Mesothelial cell of epicardium (in vitro differentiated cells): ENCODE measurements around the gene CDH18. TPM values are rescaled to one million over a fixed set of nuclear protein-coding genes. Genes with fewer than 3 reads are reported as not detected.

Source experiments
- DNase-seq, 2 experiments: peaks; one replicate each; pipeline ENCODE4 v3.0.0; 2021; ENCODE audit warnings: low spot score in 2 of 2; ENCODE audit not compliant: unreplicated experiment in 2 of 2
- H3K27ac Mint-ChIP-seq: 2 replicates; pipeline ENCODE4 v1.8.0; 2021; ENCODE audit warnings: mixed read lengths
- H3K27me3 Mint-ChIP-seq: 2 replicates; pipeline ENCODE4 v1.8.0; 2021; ENCODE audit warnings: low read depth, mixed read lengths
- H3K36me3 Mint-ChIP-seq: 2 replicates; pipeline ENCODE4 v1.8.0; 2021; ENCODE audit warnings: mixed read lengths
- H3K4me1 Mint-ChIP-seq: 2 replicates; pipeline ENCODE4 v1.8.0; 2021; ENCODE audit warnings: mixed read lengths
- H3K4me3 Mint-ChIP-seq: 2 replicates; pipeline ENCODE4 v1.8.0; 2021; ENCODE audit warnings: mild to moderate bottlenecking, moderate library complexity, mixed read lengths
- H3K9me3 Mint-ChIP-seq: 2 replicates; pipeline ENCODE4 v1.8.0; 2021; ENCODE audit warnings: mixed read lengths
- total RNA-seq: library from RNA; stranded (reverse); gene quantifications from 3 replicates; pipeline ENCODE4 v1.2.1, GENCODE V29; 2021
- TF ChIP-seq, protein P1 (sequence below): fragments of 200-600 bp; sonication (generic); IDR thresholded peaks from one replicate; pipeline ENCODE4 v1.5.0; 2021; ENCODE audit warnings: antibody characterized with exemption; ENCODE audit not compliant: unreplicated experiment

Gene CDH18
- total RNA-seq, 1 donor from 2014 or later, result 2.1 TPM

- Mint-ChIP-seq H3K4me3 (no peak overlapping the region), H3K27me3 (no peaks in the 10 kb centered on the region), H3K4me1 (peaks cover 5% of the 10 kb centered on the region), H3K36me3 (no peaks in the 10 kb centered on the region), H3K27ac (no peak overlapping the region), H3K9me3 (no peaks in the 10 kb centered on the region)
- TF ChIP-seq, protein P1, sequence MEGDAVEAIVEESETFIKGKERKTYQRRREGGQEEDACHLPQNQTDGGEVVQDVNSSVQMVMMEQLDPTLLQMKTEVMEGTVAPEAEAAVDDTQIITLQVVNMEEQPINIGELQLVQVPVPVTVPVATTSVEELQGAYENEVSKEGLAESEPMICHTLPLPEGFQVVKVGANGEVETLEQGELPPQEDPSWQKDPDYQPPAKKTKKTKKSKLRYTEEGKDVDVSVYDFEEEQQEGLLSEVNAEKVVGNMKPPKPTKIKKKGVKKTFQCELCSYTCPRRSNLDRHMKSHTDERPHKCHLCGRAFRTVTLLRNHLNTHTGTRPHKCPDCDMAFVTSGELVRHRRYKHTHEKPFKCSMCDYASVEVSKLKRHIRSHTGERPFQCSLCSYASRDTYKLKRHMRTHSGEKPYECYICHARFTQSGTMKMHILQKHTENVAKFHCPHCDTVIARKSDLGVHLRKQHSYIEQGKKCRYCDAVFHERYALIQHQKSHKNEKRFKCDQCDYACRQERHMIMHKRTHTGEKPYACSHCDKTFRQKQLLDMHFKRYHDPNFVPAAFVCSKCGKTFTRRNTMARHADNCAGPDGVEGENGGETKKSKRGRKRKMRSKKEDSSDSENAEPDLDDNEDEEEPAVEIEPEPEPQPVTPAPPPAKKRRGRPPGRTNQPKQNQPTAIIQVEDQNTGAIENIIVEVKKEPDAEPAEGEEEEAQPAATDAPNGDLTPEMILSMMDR, result no peak
- no peak for DNase-seq
Measured at GRCh38 chr5:19927919-19928318, 60.1 kb downstream of the CDH18 start.

DNA sequence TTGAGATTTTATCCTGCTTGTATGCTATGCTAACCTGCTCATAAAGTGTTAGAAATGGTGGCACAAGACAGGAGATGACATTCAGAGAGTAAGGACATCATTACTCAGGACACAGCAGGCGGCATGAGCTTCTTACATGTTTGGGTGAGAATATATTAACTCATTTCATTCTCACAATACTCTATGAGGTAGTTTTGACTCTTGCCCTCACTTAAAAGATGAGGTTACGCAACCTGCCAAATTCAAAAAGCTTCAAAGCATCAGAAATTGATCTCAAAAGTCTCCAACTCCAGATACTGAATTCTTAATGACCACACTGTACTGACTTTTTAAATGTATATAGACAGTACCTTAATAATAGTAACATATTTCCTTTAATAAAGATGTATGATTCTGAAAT lies 60.8 kb downstream of the CDH18 start:
- H3K4me3 Mint-ChIP-seq, result no peak overlapping the region
- H3K9me3 Mint-ChIP-seq, result no peaks in the 10 kb centered on the region

GRCh38 chr5:19923742-19924141 lies 64.3 kb downstream of the CDH18 start:
- Mint-ChIP-seq H3K9me3 (no peaks in the 10 kb centered on the region), H3K36me3 (no peaks in the 10 kb centered on the region), H3K4me3 (no peak overlapping the region), H3K4me1 (peaks cover 5% of the 10 kb centered on the region), H3K27me3 (no peaks in the 10 kb centered on the region), H3K27ac (no peak overlapping the region)
- TF ChIP-seq, protein P1, result no peak
- no peak for DNase-seq

More for the DNA sequence above, 60.8 kb downstream of the CDH18 start:
- TF ChIP-seq, protein P1, result no peak
- no peaks in the 10 kb centered on the region for H3K36me3 Mint-ChIP-seq
- DNase-seq, result no peak
- H3K27me3 Mint-ChIP-seq, result no peaks in the 10 kb centered on the region
- H3K4me1 Mint-ChIP-seq, result peaks cover 5% of the 10 kb centered on the region
- H3K27ac Mint-ChIP-seq, result no peak overlapping the region

DNA sequence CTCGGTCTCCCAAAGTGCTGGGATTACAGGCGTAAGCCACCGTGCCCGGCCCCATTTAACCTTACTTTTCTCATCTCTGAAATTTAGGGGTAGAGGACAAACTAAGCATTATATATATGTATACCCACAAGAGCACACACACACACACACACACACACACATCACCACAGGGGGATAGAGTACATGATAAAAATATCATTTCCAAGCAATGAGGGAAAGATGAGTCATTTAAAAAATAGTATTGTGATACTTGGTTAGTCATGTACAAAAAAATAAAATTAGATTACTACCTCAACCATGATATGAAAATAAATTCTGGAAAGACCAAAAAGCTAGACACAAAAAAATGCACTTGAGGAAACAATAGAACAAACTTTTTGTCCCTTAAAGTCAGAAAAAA lies 67.2 kb downstream of the CDH18 start:
- Mint-ChIP-seq H3K9me3 (no peaks in the 10 kb centered on the region), H3K4me3 (no peak overlapping the region), H3K4me1 (peaks cover 7% of the 10 kb centered on the region), H3K36me3 (no peaks in the 10 kb centered on the region), H3K27me3 (no peaks in the 10 kb centered on the region), H3K27ac (no peak overlapping the region)
- DNase-seq, result no peak
- TF ChIP-seq, protein P1, result no peak

DNA sequence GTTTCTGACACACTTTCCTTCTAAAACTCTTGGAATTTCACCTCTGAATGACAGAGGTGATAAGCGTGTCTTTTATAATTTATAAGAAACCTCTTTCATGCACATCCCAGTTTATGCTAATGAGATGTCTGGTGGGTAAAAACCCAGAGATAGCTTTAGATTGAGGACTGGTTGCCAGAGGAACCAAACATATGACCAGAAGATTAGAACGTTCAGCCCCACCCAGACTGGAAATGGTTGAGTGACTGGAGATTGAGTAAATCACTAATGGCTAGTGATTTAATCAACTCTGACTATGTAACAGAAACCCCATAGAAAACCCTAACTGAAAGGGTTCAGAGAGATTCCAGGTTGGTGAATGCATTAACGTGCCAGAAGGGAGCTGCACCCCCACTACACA lies 69.2 kb downstream of the CDH18 start:
- TF ChIP-seq, protein P1, result no peak
- no peaks in the 10 kb centered on the region for H3K36me3 Mint-ChIP-seq

GRCh38 chr5:19917588-19918122 lies 70.3 kb downstream of the CDH18 start:
- H3K9me3 Mint-ChIP-seq, result no peaks in the 10 kb centered on the region
- no peak overlapping the region for H3K27ac Mint-ChIP-seq
- H3K4me3 Mint-ChIP-seq, result no peak overlapping the region
- no peaks in the 10 kb centered on the region for H3K36me3 Mint-ChIP-seq
- TF ChIP-seq, protein P1, result no peak
- peaks cover 7% of the 10 kb centered on the region for H3K4me1 Mint-ChIP-seq
- H3K27me3 Mint-ChIP-seq, result no peaks in the 10 kb centered on the region
- DNase-seq, result no peak

More for the DNA sequence above, 69.2 kb downstream of the CDH18 start:
- H3K4me1 Mint-ChIP-seq, result peaks cover 7% of the 10 kb centered on the region
- no peak overlapping the region for H3K4me3 Mint-ChIP-seq
- no peak for DNase-seq
- H3K27me3 Mint-ChIP-seq, result no peaks in the 10 kb centered on the region
- H3K9me3 Mint-ChIP-seq, result no peaks in the 10 kb centered on the region
- no peak overlapping the region for H3K27ac Mint-ChIP-seq
